ENCODE data around the gene DRAM1.
"Not testable (repeated sequence)": the region's sequence is repeated elsewhere in the genome, so short reads cannot be mapped to it uniquely, and the experiment has no call there.

DRAM1 gene

GRCh38 chr12:101918805-101919204 is 41.4 kb downstream of the DRAM1 start:
- H3K79me1 ChIP-seq (ENCODE audit: low read length); H3K23ac ChIP-seq (ENCODE audit: low read length); H3K4ac ChIP-seq (ENCODE audit: low read depth, low read length); H3K56ac ChIP-seq (ENCODE audit: low read length); H3K36me3 ChIP-seq (ENCODE audit: control insufficient read depth, insufficient read depth, low read length); H3K4me1 ChIP-seq (ENCODE audit: control insufficient read depth, low read depth, low read length); H4K5ac ChIP-seq (ENCODE audit: low read length); H3K79me2 ChIP-seq (ENCODE audit: control insufficient read depth, insufficient read depth, low read length); H3K27me3 ChIP-seq (ENCODE audit: insufficient read depth, low read length, poor library complexity); H2AK5ac ChIP-seq (ENCODE audit: low read length); H4K8ac ChIP-seq (ENCODE audit: low read depth, low read length); H3K4me3 ChIP-seq (ENCODE audit: low read length); H2BK5ac ChIP-seq (ENCODE audit: low read length); H3K18ac ChIP-seq (ENCODE audit: low read length); DNase-seq; H2BK120ac ChIP-seq (ENCODE audit: low read depth, low read length); H3K9ac ChIP-seq (ENCODE audit: low read length); H2BK15ac ChIP-seq (replicated peaks; ENCODE audit: low read depth); H3K4me2 ChIP-seq (ENCODE audit: low read length); H3K27ac ChIP-seq (ENCODE audit: low read depth, low read length): not testable (repeated sequence)
- no CpG with 5 or more reads among the region's 4 CpGs for WGBS (ENCODE audit: extremely low coverage, insufficient coverage, low lambda C conversion rate)

- no peak overlapping the region for H4K5ac ChIP-seq (ENCODE audit: low read length)
- H3K79me1 ChIP-seq (ENCODE audit: low read length): no peaks in the 10 kb centered on the region
- no peak overlapping the region for H3K9ac ChIP-seq (ENCODE audit: low read length)
- no peak overlapping the region for H3K27ac ChIP-seq (ENCODE audit: low read depth, low read length)
- H2BK120ac ChIP-seq (ENCODE audit: low read depth, low read length): no peak overlapping the region
- H2AK5ac ChIP-seq (ENCODE audit: low read length): no peak overlapping the region
- no peak overlapping the region for H3K4ac ChIP-seq (ENCODE audit: low read depth, low read length)
- H4K8ac ChIP-seq (ENCODE audit: low read depth, low read length): no peak overlapping the region
- DNase-seq: no peak
- H3K27me3 ChIP-seq (ENCODE audit: insufficient read depth, low read length, poor library complexity): no peaks in the 10 kb centered on the region
- H3K4me3 ChIP-seq (ENCODE audit: low read length): no peak overlapping the region
- H3K79me2 ChIP-seq (ENCODE audit: control insufficient read depth, insufficient read depth, low read length): no peaks in the 10 kb centered on the region
- WGBS (ENCODE audit: extremely low coverage, insufficient coverage, low lambda C conversion rate): no CpG with 5 or more reads among the region's 3 CpGs
- no peak overlapping the region for H3K4me2 ChIP-seq (ENCODE audit: low read length)
- H3K18ac ChIP-seq (ENCODE audit: low read length): no peak overlapping the region
- no peaks in the 10 kb centered on the region for H3K36me3 ChIP-seq (ENCODE audit: control insufficient read depth, insufficient read depth, low read length)
- H3K4me1 ChIP-seq (ENCODE audit: control insufficient read depth, low read depth, low read length): no peaks in the 10 kb centered on the region
- no peak overlapping the region for H3K56ac ChIP-seq (ENCODE audit: low read length)
- H2BK5ac ChIP-seq (ENCODE audit: low read length): no peak overlapping the region
- H2BK15ac ChIP-seq (replicated peaks; ENCODE audit: low read depth): no peak overlapping the region
- H3K23ac ChIP-seq (ENCODE audit: low read length): no peak overlapping the region
These were observed 42.1 kb downstream of the DRAM1 start for GRCh38 chr12:101919447-101919846.

GRCh38 chr12:101920906-101921305 is 43.5 kb downstream of the DRAM1 start:
- no peak overlapping the region for H2BK120ac ChIP-seq (ENCODE audit: low read depth, low read length)
- no peak overlapping the region for H3K4me3 ChIP-seq (ENCODE audit: low read length)
- H2BK5ac ChIP-seq (ENCODE audit: low read length): no peak overlapping the region
- no peaks in the 10 kb centered on the region for H3K36me3 ChIP-seq (ENCODE audit: control insufficient read depth, insufficient read depth, low read length)
- no peak overlapping the region for H4K5ac ChIP-seq (ENCODE audit: low read length)
- no peaks in the 10 kb centered on the region for H3K79me1 ChIP-seq (ENCODE audit: low read length)
- H3K4ac ChIP-seq (ENCODE audit: low read depth, low read length): no peak overlapping the region
- H2AK5ac ChIP-seq (ENCODE audit: low read length): no peak overlapping the region
- H2BK15ac ChIP-seq (replicated peaks; ENCODE audit: low read depth): no peak overlapping the region
- no peak overlapping the region for H3K27ac ChIP-seq (ENCODE audit: low read depth, low read length)
- no peak overlapping the region for H3K56ac ChIP-seq (ENCODE audit: low read length)
- no peak overlapping the region for H3K4me2 ChIP-seq (ENCODE audit: low read length)
- H3K79me2 ChIP-seq (ENCODE audit: control insufficient read depth, insufficient read depth, low read length): no peaks in the 10 kb centered on the region
- no peaks in the 10 kb centered on the region for H3K27me3 ChIP-seq (ENCODE audit: insufficient read depth, low read length, poor library complexity)
- no peaks in the 10 kb centered on the region for H3K4me1 ChIP-seq (ENCODE audit: control insufficient read depth, low read depth, low read length)
- no peak overlapping the region for H3K18ac ChIP-seq (ENCODE audit: low read length)
- H3K9ac ChIP-seq (ENCODE audit: low read length): no peak overlapping the region
- DNase-seq: no peak
- WGBS (ENCODE audit: extremely low coverage, insufficient coverage, low lambda C conversion rate): no CpG with 5 or more reads among the region's 2 CpGs
- no peak overlapping the region for H4K8ac ChIP-seq (ENCODE audit: low read depth, low read length)
- H3K23ac ChIP-seq (ENCODE audit: low read length): no peak overlapping the region

GRCh38 chr12:101923045-101923718 is 45.8 kb downstream of the DRAM1 start:
- H3K4me3 ChIP-seq (ENCODE audit: low read length): no peak overlapping the region
- no peak overlapping the region for H4K8ac ChIP-seq (ENCODE audit: low read depth, low read length)
- H3K56ac ChIP-seq (ENCODE audit: low read length): no peak overlapping the region
- H3K27ac ChIP-seq (ENCODE audit: low read depth, low read length): no peak overlapping the region
- no peak overlapping the region for H3K23ac ChIP-seq (ENCODE audit: low read length)
- no peak overlapping the region for H2BK15ac ChIP-seq (replicated peaks; ENCODE audit: low read depth)
- no peak for DNase-seq
- H3K4ac ChIP-seq (ENCODE audit: low read depth, low read length): no peak overlapping the region
- H3K27me3 ChIP-seq (ENCODE audit: insufficient read depth, low read length, poor library complexity): no peaks in the 10 kb centered on the region
- H2AK5ac ChIP-seq (ENCODE audit: low read length): no peak overlapping the region
- no peaks in the 10 kb centered on the region for H3K4me1 ChIP-seq (ENCODE audit: control insufficient read depth, low read depth, low read length)
- no peaks in the 10 kb centered on the region for H3K79me1 ChIP-seq (ENCODE audit: low read length)
- WGBS (ENCODE audit: extremely low coverage, insufficient coverage, low lambda C conversion rate): no CpG with 5 or more reads among the region's 8 CpGs
- H4K5ac ChIP-seq (ENCODE audit: low read length): no peak overlapping the region
- no peak overlapping the region for H3K9ac ChIP-seq (ENCODE audit: low read length)
- H3K4me2 ChIP-seq (ENCODE audit: low read length): no peak overlapping the region
- no peaks in the 10 kb centered on the region for H3K79me2 ChIP-seq (ENCODE audit: control insufficient read depth, insufficient read depth, low read length)
- no peak overlapping the region for H2BK5ac ChIP-seq (ENCODE audit: low read length)
- no peak overlapping the region for H2BK120ac ChIP-seq (ENCODE audit: low read depth, low read length)
- no peak overlapping the region for H3K18ac ChIP-seq (ENCODE audit: low read length)
- no peaks in the 10 kb centered on the region for H3K36me3 ChIP-seq (ENCODE audit: control insufficient read depth, insufficient read depth, low read length)

- Histone ChIP-seq H3K4me1 (ENCODE audit: control insufficient read depth, low read depth, low read length) (no peaks in the 10 kb centered on the region), H4K5ac (ENCODE audit: low read length) (no peak overlapping the region), H3K79me1 (ENCODE audit: low read length) (no peaks in the 10 kb centered on the region), H3K56ac (ENCODE audit: low read length) (no peak overlapping the region), H3K9ac (ENCODE audit: low read length) (no peak overlapping the region), H2BK15ac (replicated peaks; ENCODE audit: low read depth) (no peak overlapping the region), H3K23ac (ENCODE audit: low read length) (no peak overlapping the region), H2AK5ac (ENCODE audit: low read length) (no peak overlapping the region), H4K8ac (ENCODE audit: low read depth, low read length) (no peak overlapping the region), H3K18ac (ENCODE audit: low read length) (no peak overlapping the region), H3K79me2 (ENCODE audit: control insufficient read depth, insufficient read depth, low read length) (no peaks in the 10 kb centered on the region), H2BK120ac (ENCODE audit: low read depth, low read length) (no peak overlapping the region), H3K4me2 (ENCODE audit: low read length) (no peak overlapping the region), H3K27ac (ENCODE audit: low read depth, low read length) (no peak overlapping the region), H2BK5ac (ENCODE audit: low read length) (no peak overlapping the region), H3K4ac (ENCODE audit: low read depth, low read length) (no peak overlapping the region), H3K4me3 (ENCODE audit: low read length) (no peak overlapping the region), H3K27me3 (ENCODE audit: insufficient read depth, low read length, poor library complexity) (no peaks in the 10 kb centered on the region), H3K36me3 (ENCODE audit: control insufficient read depth, insufficient read depth, low read length) (no peaks in the 10 kb centered on the region)
- WGBS (ENCODE audit: extremely low coverage, insufficient coverage, low lambda C conversion rate): no CpG with 5 or more reads among the region's 3 CpGs
- peak; percentile 26 for DNase-seq
These were observed 47.2 kb downstream of the DRAM1 start for GRCh38 chr12:101924618-101925017.

- no peak overlapping the region for H2AK5ac ChIP-seq (ENCODE audit: low read length)
- H3K4me2 ChIP-seq (ENCODE audit: low read length): no peak overlapping the region
- H3K27ac ChIP-seq (ENCODE audit: low read depth, low read length): no peak overlapping the region
- no peaks in the 10 kb centered on the region for H3K4me1 ChIP-seq (ENCODE audit: control insufficient read depth, low read depth, low read length)
- no peak overlapping the region for H2BK5ac ChIP-seq (ENCODE audit: low read length)
- no peak overlapping the region for H3K56ac ChIP-seq (ENCODE audit: low read length)
- H3K18ac ChIP-seq (ENCODE audit: low read length): no peak overlapping the region
- no peak overlapping the region for H4K8ac ChIP-seq (ENCODE audit: low read depth, low read length)
- H3K9ac ChIP-seq (ENCODE audit: low read length): no peak overlapping the region
- DNase-seq: peak; percentile 13
- no peak overlapping the region for H3K23ac ChIP-seq (ENCODE audit: low read length)
- WGBS (ENCODE audit: extremely low coverage, insufficient coverage, low lambda C conversion rate): no CpG with 5 or more reads among the region's 4 CpGs
- H4K5ac ChIP-seq (ENCODE audit: low read length): no peak overlapping the region
- no peaks in the 10 kb centered on the region for H3K36me3 ChIP-seq (ENCODE audit: control insufficient read depth, insufficient read depth, low read length)
- H2BK120ac ChIP-seq (ENCODE audit: low read depth, low read length): no peak overlapping the region
- H3K79me1 ChIP-seq (ENCODE audit: low read length): no peaks in the 10 kb centered on the region
- no peak overlapping the region for H3K4ac ChIP-seq (ENCODE audit: low read depth, low read length)
- H3K79me2 ChIP-seq (ENCODE audit: control insufficient read depth, insufficient read depth, low read length): no peaks in the 10 kb centered on the region
- H3K27me3 ChIP-seq (ENCODE audit: insufficient read depth, low read length, poor library complexity): no peaks in the 10 kb centered on the region
- H2BK15ac ChIP-seq (replicated peaks; ENCODE audit: low read depth): no peak overlapping the region
- no peak overlapping the region for H3K4me3 ChIP-seq (ENCODE audit: low read length)
These were observed 48.0 kb downstream of the DRAM1 start for GRCh38 chr12:101925361-101925760.
